Hepatocyte (in vitro differentiated cells): Measurements from ENCODE around the gene RTF1.

ENCODE experiments used
- CTCF ChIP-seq: fragments of 200-600 bp; sonication (generic); IDR thresholded peaks from 2 replicates; pipeline ENCODE4 v1.5.1; 2016; ENCODE audit warnings: antibody characterized with exemption, mild to moderate bottlenecking; ENCODE audit not compliant: poor library complexity
- EZH2 ChIP-seq: fragments of 200-600 bp; sonication (generic); IDR thresholded peaks from 2 replicates; pipeline ENCODE4 v1.6.1; 2016; ENCODE audit warnings: antibody characterized with exemption, mild to moderate bottlenecking, borderline replicate concordance
- EZH2phosphoT487 ChIP-seq: fragments of 200-600 bp; sonication (generic); IDR thresholded peaks from one replicate; pipeline ENCODE4 v1.6.1; 2018; ENCODE audit warnings: antibody characterized with exemption, mild to moderate bottlenecking, low read depth, moderate library complexity; ENCODE audit not compliant: unreplicated experiment, severe bottlenecking

GRCh38 chr15:41408234-41408641 is 8.7 kb upstream of the RTF1 start:
- no peak for TF ChIP-seq CTCF
- no peak for TF ChIP-seq EZH2
- no peak for TF ChIP-seq EZH2phosphoT487
